Duodenal mucosa (tissue), 2 donors: ENCODE measurements around the gene TMOD2.

Experiments
- H3K27ac ChIP-seq: one replicate; pipeline ENCODE4 v1.7.0; 2013; ENCODE audit warnings: low read depth, low read length
- H3K27me3 ChIP-seq, 2 donors: one replicate each; pipeline ENCODE4 v1.7.0; 2013; ENCODE audit warnings: low read length in 2 of 2, control low read depth in 1 of 2; ENCODE audit not compliant: insufficient read depth in 2 of 2, control insufficient read depth in 1 of 2
- H3K36me3 ChIP-seq, 2 donors: one replicate each; pipeline ENCODE4 v1.7.0; 2013; ENCODE audit warnings: low read length in 2 of 2, control low read depth in 1 of 2; ENCODE audit not compliant: insufficient read depth in 2 of 2, control insufficient read depth in 1 of 2
- H3K4me1 ChIP-seq, 2 donors: one replicate each; pipeline ENCODE4 v1.7.0; 2013; ENCODE audit warnings: low read length in 2 of 2, control low read depth in 1 of 2; ENCODE audit not compliant: insufficient read depth in 2 of 2, control insufficient read depth in 1 of 2
- H3K4me3 ChIP-seq, 2 donors: one replicate each; pipeline ENCODE4 v1.7.0; 2013; ENCODE audit warnings: low read length in 2 of 2, low read depth in 1 of 2
- H3K9ac ChIP-seq, 2 donors: one replicate each; pipeline ENCODE4 v1.7.0; 2013; ENCODE audit warnings: low read length in 2 of 2, low read depth in 1 of 2
- H3K9me3 ChIP-seq, 2 donors: one replicate each; pipeline ENCODE4 v1.7.0; 2013; ENCODE audit warnings: low read length in 2 of 2, control low read depth in 1 of 2; ENCODE audit not compliant: control insufficient read depth in 1 of 2

Gene TMOD2

GRCh38 chr15:51793521-51794305 is 42.3 kb downstream of the TMOD2 start:
- Histone ChIP-seq H3K4me3 (no peak overlapping the region), H3K36me3 (peaks cover 3 to 4% of the 10 kb centered on the region in 2 donors), H3K4me1 (peaks cover 0 to 9% of the 10 kb centered on the region in 2 donors), H3K27me3 (no peaks in the 10 kb centered on the region), H3K9me3 (no peaks in the 10 kb centered on the region), H3K9ac (no peak overlapping the region), H3K27ac (no peak overlapping the region)

- Histone ChIP-seq H3K36me3 (peaks cover 3 to 4% of the 10 kb centered on the region in 2 donors), H3K27me3 (no peaks in the 10 kb centered on the region), H3K4me1 (peaks cover 0 to 9% of the 10 kb centered on the region in 2 donors), H3K9ac (no peak overlapping the region), H3K4me3 (no peak overlapping the region), H3K27ac (no peak overlapping the region), H3K9me3 (no peaks in the 10 kb centered on the region)
Observed at GRCh38 chr15:51796847-51797401, 45.5 kb downstream of the TMOD2 start.

GRCh38 chr15:51798281-51798680 is 46.9 kb downstream of the TMOD2 start:
- Histone ChIP-seq H3K36me3 (peaks cover 3 to 4% of the 10 kb centered on the region in 2 donors), H3K4me1 (peaks cover 0 to 9% of the 10 kb centered on the region in 2 donors), H3K27me3 (no peaks in the 10 kb centered on the region), H3K27ac (no peak overlapping the region), H3K9me3 (no peaks in the 10 kb centered on the region), H3K4me3 (no peak overlapping the region), H3K9ac (no peak overlapping the region)

GRCh38 chr15:51799282-51800252 is 48.2 kb downstream of the TMOD2 start:
- H3K4me1 ChIP-seq, result peaks cover 0 to 9% of the 10 kb centered on the region in 2 donors
- peaks cover 3 to 4% of the 10 kb centered on the region in 2 donors for H3K36me3 ChIP-seq
- no peak overlapping the region for H3K27ac ChIP-seq
- H3K4me3 ChIP-seq, result no peak overlapping the region
- H3K9me3 ChIP-seq, result no peaks in the 10 kb centered on the region
- H3K27me3 ChIP-seq, result no peaks in the 10 kb centered on the region
- no peak overlapping the region for H3K9ac ChIP-seq

GRCh38 chr15:51801391-51801835 is 50.0 kb downstream of the TMOD2 start:
- Histone ChIP-seq H3K9me3 (no peaks in the 10 kb centered on the region), H3K27me3 (no peaks in the 10 kb centered on the region), H3K36me3 (peaks cover 3 to 4% of the 10 kb centered on the region in 2 donors), H3K4me1 (peaks cover 0 to 5% of the 10 kb centered on the region in 2 donors), H3K27ac (no peak overlapping the region), H3K9ac (no peak overlapping the region), H3K4me3 (no peak overlapping the region)

GRCh38 chr15:51802593-51802992 is 51.2 kb downstream of the TMOD2 start:
- Histone ChIP-seq H3K27ac (no peak overlapping the region), H3K4me3 (no peak overlapping the region), H3K27me3 (no peaks in the 10 kb centered on the region), H3K4me1 (no peaks in the 10 kb centered on the region), H3K9ac (no peak overlapping the region), H3K36me3 (peaks cover 8% of the 10 kb centered on the region in 2 donors), H3K9me3 (no peaks in the 10 kb centered on the region)

- H3K27me3 ChIP-seq, result no peaks in the 10 kb centered on the region
- no peak overlapping the region for H3K9ac ChIP-seq
- no peak overlapping the region for H3K27ac ChIP-seq
- H3K4me3 ChIP-seq, result no peak overlapping the region
- no peaks in the 10 kb centered on the region for H3K4me1 ChIP-seq
- H3K36me3 ChIP-seq, result peaks cover 4% of the 10 kb centered on the region in 2 donors
- H3K9me3 ChIP-seq, result no peaks in the 10 kb centered on the region
Observed at GRCh38 chr15:51803965-51804364, 52.6 kb downstream of the TMOD2 start.

- no peaks in the 10 kb centered on the region for H3K27me3 ChIP-seq
- H3K36me3 ChIP-seq, result peaks cover 4% of the 10 kb centered on the region in 2 donors
- H3K9ac ChIP-seq, result no peak overlapping the region
- H3K27ac ChIP-seq, result no peak overlapping the region
- H3K4me1 ChIP-seq, result peaks cover 0 to 4% of the 10 kb centered on the region in 2 donors
- no peaks in the 10 kb centered on the region for H3K9me3 ChIP-seq
- H3K4me3 ChIP-seq, result no peak overlapping the region
Observed at GRCh38 chr15:51806123-51806522, 54.7 kb downstream of the TMOD2 start.

GRCh38 chr15:51809457-51809856 is 58.1 kb downstream of the TMOD2 start:
- Histone ChIP-seq H3K9me3 (no peaks in the 10 kb centered on the region), H3K4me1 (peaks cover 0 to 4% of the 10 kb centered on the region in 2 donors), H3K4me3 (no peak overlapping the region), H3K27ac (no peak overlapping the region), H3K27me3 (no peaks in the 10 kb centered on the region), H3K36me3 (peaks cover 4% of the 10 kb centered on the region in 2 donors), H3K9ac (no peak overlapping the region)
